GM19324 (cell line): ENCODE results near the gene BCAS1.

Experiments
- ATAC-seq: cut with Tn5 transposase; IDR thresholded peaks from one replicate; pipeline ENCODE4 v1.9.1; 2021; ENCODE audit warnings: mild to moderate bottlenecking, moderate library complexity; ENCODE audit not compliant: unreplicated experiment, low FRiP score

The BCAS1 gene

GRCh38 chr20:54056762-54057639, 13.4 kb downstream of the BCAS1 start:
- ATAC-seq = no peak

- no peak for ATAC-seq
Observed at GRCh38 chr20:54054516-54054915, 15.9 kb downstream of the BCAS1 start.

- ATAC-seq = no peak
Observed at GRCh38 chr20:54051068-54051467, 19.3 kb downstream of the BCAS1 start.

- ATAC-seq = no peak
Observed at GRCh38 chr20:54048891-54049545, 21.4 kb downstream of the BCAS1 start.

- no peak for ATAC-seq
Observed at GRCh38 chr20:54048481-54048880, 21.9 kb downstream of the BCAS1 start.

GRCh38 chr20:54047720-54048119, 22.7 kb downstream of the BCAS1 start:
- ATAC-seq = no peak

GRCh38 chr20:54047048-54047447, 23.3 kb downstream of the BCAS1 start:
- no peak for ATAC-seq

- no peak for ATAC-seq
Observed at GRCh38 chr20:54044156-54044555, 26.2 kb downstream of the BCAS1 start.

GRCh38 chr20:54043076-54043967, 27.1 kb downstream of the BCAS1 start:
- ATAC-seq = no peak

- ATAC-seq = no peak
Observed at GRCh38 chr20:54042021-54042420, 28.4 kb downstream of the BCAS1 start.

GRCh38 chr20:54041336-54041735, 29.1 kb downstream of the BCAS1 start:
- no peak for ATAC-seq

- ATAC-seq = no peak
Observed at GRCh38 chr20:54040531-54040930, 29.9 kb downstream of the BCAS1 start.

GRCh38 chr20:54038961-54039360, 31.4 kb downstream of the BCAS1 start:
- ATAC-seq = no peak

- ATAC-seq = no peak
Observed at GRCh38 chr20:54037525-54037924, 32.9 kb downstream of the BCAS1 start.

GRCh38 chr20:54029643-54030042, 40.8 kb downstream of the BCAS1 start:
- no peak for ATAC-seq

GRCh38 chr20:54029176-54029575, 41.2 kb downstream of the BCAS1 start:
- ATAC-seq = no peak

GRCh38 chr20:54028276-54029011, 42.0 kb downstream of the BCAS1 start:
- ATAC-seq = no peak

- no peak for ATAC-seq
Observed at GRCh38 chr20:54027704-54028103, 42.7 kb downstream of the BCAS1 start.

- ATAC-seq = no peak
Observed at GRCh38 chr20:54026295-54027064, 43.9 kb downstream of the BCAS1 start.
